Measurements from ENCODE around the gene SF3B6. TPM values are rescaled to one million over a fixed set of nuclear protein-coding genes. Genes with fewer than 3 reads are reported as not detected.
"Not testable (repeated sequence)": the region's sequence is repeated elsewhere in the genome, so short reads cannot be mapped to it uniquely, and the experiment has no call there.

SF3B6 gene
- total RNA-seq, 1 experiment from 2014 or later = 132 TPM

DNA sequence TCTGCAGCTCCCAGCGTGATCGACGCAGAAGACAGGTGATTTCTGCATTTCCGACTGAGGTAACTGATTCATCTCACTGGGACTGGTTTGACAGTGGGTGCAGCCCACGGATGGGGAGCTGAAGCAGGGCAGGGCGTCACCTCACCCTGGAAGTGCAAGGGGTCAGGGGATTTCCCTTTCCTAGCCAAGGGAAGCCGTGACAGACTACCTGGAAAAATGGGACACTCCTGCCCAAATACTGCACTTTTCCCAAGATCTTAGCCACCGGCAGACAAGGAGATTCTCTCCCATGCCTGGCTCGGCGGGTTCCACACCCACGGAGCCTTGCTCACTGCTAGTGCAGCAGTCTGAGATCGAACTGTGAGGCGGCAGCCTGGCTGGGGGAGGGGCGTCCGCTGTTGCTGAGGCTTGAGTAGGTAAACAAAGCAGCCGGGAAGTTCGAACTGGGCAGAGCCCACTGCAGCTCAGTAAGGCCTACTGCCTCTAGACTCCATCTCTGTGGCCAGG lies 19.1 kb upstream of the SF3B6 start:
- H3K27ac ChIP-seq (ENCODE audit: insufficient read length, low read depth, low read length) = not testable (repeated sequence)
- peak; percentile 43 for DNase-seq

DNA sequence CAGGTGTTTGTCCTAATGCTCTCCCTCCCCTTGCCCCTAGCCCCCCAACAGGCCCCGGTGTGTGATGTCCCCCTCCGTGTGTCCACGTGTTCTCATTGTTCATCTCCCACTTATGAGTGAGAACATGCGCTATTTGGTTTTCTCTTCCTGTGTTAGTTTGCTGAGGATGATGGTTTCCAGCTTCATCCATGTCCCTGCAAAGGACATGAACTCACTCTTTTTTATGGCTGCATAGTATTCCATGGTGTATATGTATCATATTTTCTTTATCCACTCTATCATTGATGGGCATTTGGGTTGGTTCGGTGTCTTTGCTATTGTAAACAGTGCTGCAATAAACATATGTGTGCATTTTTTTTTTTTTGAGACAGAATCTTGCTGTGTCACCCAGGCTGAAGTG lies 17.1 kb upstream of the SF3B6 start:
- H2AFZ ChIP-seq (ENCODE audit: low read length); H3K27me3 ChIP-seq (ENCODE audit: insufficient read depth, low read length); H3K27ac ChIP-seq (ENCODE audit: insufficient read length, low read depth, low read length); H3K4ac ChIP-seq (ENCODE audit: low read depth, low read length); H3K27ac Mint-ChIP-seq; H2BK5ac ChIP-seq (ENCODE audit: insufficient read length, low read length); H3K79me1 ChIP-seq (ENCODE audit: insufficient read depth, low read depth, low read length, poor library complexity, severe bottlenecking); H3K23ac ChIP-seq (ENCODE audit: insufficient read length, low read depth, low read length); H3K23me2 ChIP-seq (ENCODE audit: insufficient read length, low read depth, low read length, poor library complexity, severe bottlenecking); H3K4me2 ChIP-seq (ENCODE audit: insufficient read depth, insufficient read length, low read length); H3K9ac ChIP-seq (ENCODE audit: extremely low read depth, insufficient read length, low read length); H4K8ac ChIP-seq (replicated peaks; ENCODE audit: insufficient read length, low read depth, low read length); H3T11ph ChIP-seq (ENCODE audit: low read length); H2BK15ac ChIP-seq (ENCODE audit: low read depth, low read length); H3K4me3 Mint-ChIP-seq; H3K36me3 Mint-ChIP-seq (ENCODE audit: insufficient read depth in 1 of 3, low read depth in 3 of 3); H3K27me3 Mint-ChIP-seq (ENCODE audit: low read depth); H3K9me3 Mint-ChIP-seq; H4K5ac ChIP-seq (ENCODE audit: insufficient read length, low read depth, low read length); H4K91ac ChIP-seq (ENCODE audit: insufficient read length, low read depth, low read length); H2AK5ac ChIP-seq (ENCODE audit: insufficient read length, low read length); H3K4me1 ChIP-seq (ENCODE audit: insufficient read depth, low read length); H2BK20ac ChIP-seq (ENCODE audit: low read depth, low read length, poor library complexity, severe bottlenecking); H3K4me1 Mint-ChIP-seq; H3K14ac ChIP-seq (ENCODE audit: insufficient read depth, low read length); H2BK12ac ChIP-seq (ENCODE audit: insufficient read length, low read depth, low read length); DNase-seq; H2BK120ac ChIP-seq (ENCODE audit: low read depth, low read length, poor library complexity, severe bottlenecking); H3K79me2 ChIP-seq (ENCODE audit: insufficient read depth, low read length); H3K56ac ChIP-seq (ENCODE audit: insufficient read length, low read depth, low read length); H3K9me3 ChIP-seq (ENCODE audit: control insufficient read depth, low read depth, low read length); H4K20me1 ChIP-seq (ENCODE audit: control insufficient read depth, insufficient read depth, insufficient read length); H3K18ac ChIP-seq (ENCODE audit: insufficient read length, low read depth, low read length): not testable (repeated sequence)
- no CpG with 5 or more reads among the region's 5 CpGs for WGBS (ENCODE audit: extremely low coverage, insufficient read length, low lambda C conversion rate)

More for the DNA sequence above, 19.1 kb upstream of the SF3B6 start:
- not testable (repeated sequence) for H3K4me1 Mint-ChIP-seq; H3K4me2 ChIP-seq (ENCODE audit: insufficient read depth, insufficient read length, low read length); H3K36me3 Mint-ChIP-seq (ENCODE audit: insufficient read depth in 1 of 3, low read depth in 3 of 3); H2BK12ac ChIP-seq (ENCODE audit: insufficient read length, low read depth, low read length); H4K5ac ChIP-seq (ENCODE audit: insufficient read length, low read depth, low read length); H3K9ac ChIP-seq (ENCODE audit: extremely low read depth, insufficient read length, low read length); H3K23ac ChIP-seq (ENCODE audit: insufficient read length, low read depth, low read length); H3K9me3 Mint-ChIP-seq; H3K79me2 ChIP-seq (ENCODE audit: insufficient read depth, low read length); H3T11ph ChIP-seq (ENCODE audit: low read length); H3K27me3 Mint-ChIP-seq (ENCODE audit: low read depth); H3K9me3 ChIP-seq (ENCODE audit: control insufficient read depth, low read depth, low read length); H4K91ac ChIP-seq (ENCODE audit: insufficient read length, low read depth, low read length); H3K14ac ChIP-seq (ENCODE audit: insufficient read depth, low read length); H3K23me2 ChIP-seq (ENCODE audit: insufficient read length, low read depth, low read length, poor library complexity, severe bottlenecking); H3K27me3 ChIP-seq (ENCODE audit: insufficient read depth, low read length); H3K4me1 ChIP-seq (ENCODE audit: insufficient read depth, low read length); H4K8ac ChIP-seq (replicated peaks; ENCODE audit: insufficient read length, low read depth, low read length); H2BK20ac ChIP-seq (ENCODE audit: low read depth, low read length, poor library complexity, severe bottlenecking); H4K20me1 ChIP-seq (ENCODE audit: control insufficient read depth, insufficient read depth, insufficient read length); H2BK15ac ChIP-seq (ENCODE audit: low read depth, low read length); H3K18ac ChIP-seq (ENCODE audit: insufficient read length, low read depth, low read length); H2BK5ac ChIP-seq (ENCODE audit: insufficient read length, low read length); H3K56ac ChIP-seq (ENCODE audit: insufficient read length, low read depth, low read length); H3K79me1 ChIP-seq (ENCODE audit: insufficient read depth, low read depth, low read length, poor library complexity, severe bottlenecking); H2BK120ac ChIP-seq (ENCODE audit: low read depth, low read length, poor library complexity, severe bottlenecking); H3K4ac ChIP-seq (ENCODE audit: low read depth, low read length); H2AK5ac ChIP-seq (ENCODE audit: insufficient read length, low read length)
- no CpG with 5 or more reads among the region's 17 CpGs for whole genome bisulfite sequencing (ENCODE audit: extremely low coverage, insufficient read length, low lambda C conversion rate)
- peak overlapping the region in 1 of 2 experiments; percentile 44; a peak in 3 of 5 replicates for H3K4me3 Mint-ChIP-seq
- H3K27ac Mint-ChIP-seq = peak overlapping the region in 2 of 3 experiments; percentile 64 to 79; a peak in 2 of 7 replicates
- peak overlapping the region; percentile 6 for H2AFZ ChIP-seq (ENCODE audit: low read length)
